ENCODE data around the gene BAIAP2L2. TPM values are rescaled to one million over a fixed set of nuclear protein-coding genes. Genes with fewer than 3 reads are reported as not detected.

The BAIAP2L2 gene
- total RNA-seq, 4 donors from 2014 or later: 0.59 to 1.7 TPM; not detected in 2

DNA sequence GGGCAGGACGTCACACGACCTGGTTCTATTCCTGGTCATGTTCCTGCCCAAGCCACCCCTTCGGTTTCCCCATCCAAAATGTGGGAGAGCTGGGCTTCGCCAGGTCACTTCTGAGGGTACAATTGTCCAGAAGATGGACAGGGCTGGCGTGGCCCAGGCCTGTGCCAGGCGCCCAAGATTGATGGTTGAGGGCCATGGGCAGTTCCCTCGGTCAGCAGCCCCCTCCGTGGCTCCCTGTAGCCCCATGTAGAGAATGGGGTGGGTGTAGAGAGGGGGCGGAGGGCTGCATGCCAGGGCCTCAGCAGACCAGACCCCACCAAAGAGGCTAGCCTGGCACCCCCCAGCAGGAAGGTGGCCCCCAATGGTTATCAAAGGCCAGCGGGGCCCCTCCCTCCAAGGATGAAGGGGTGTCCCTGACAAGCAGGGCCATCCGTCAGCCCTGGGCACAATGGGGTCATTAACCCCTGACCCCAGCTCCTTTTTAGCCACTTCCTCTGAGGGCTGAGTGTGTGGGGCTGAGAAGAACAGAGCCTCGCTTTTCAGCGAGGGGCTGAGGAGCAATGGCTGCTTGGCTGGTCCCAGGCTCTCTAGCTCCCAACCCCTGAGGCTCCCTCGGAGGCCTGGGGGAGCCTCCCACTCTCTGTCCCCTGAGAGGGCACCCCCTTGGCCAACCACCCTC is 64.3 kb downstream of the BAIAP2L2 start:
- Histone ChIP-seq H3K4me3 (no peak overlapping the region), H3K4me1 (no peaks in the 10 kb centered on the region), H3K9me3 (no peaks in the 10 kb centered on the region), H3K27me3 (no peaks in the 10 kb centered on the region), H3K27ac (no peak overlapping the region), H3K36me3 (no peaks in the 10 kb centered on the region)
- intact Hi-C loops (cut with DNase I; ENCODE audit: low total_unique reads): no loop called here
- no peak for TF ChIP-seq POLR2A (IDR thresholded peaks at IDR 0.05)
- TF ChIP-seq, protein P1, sequence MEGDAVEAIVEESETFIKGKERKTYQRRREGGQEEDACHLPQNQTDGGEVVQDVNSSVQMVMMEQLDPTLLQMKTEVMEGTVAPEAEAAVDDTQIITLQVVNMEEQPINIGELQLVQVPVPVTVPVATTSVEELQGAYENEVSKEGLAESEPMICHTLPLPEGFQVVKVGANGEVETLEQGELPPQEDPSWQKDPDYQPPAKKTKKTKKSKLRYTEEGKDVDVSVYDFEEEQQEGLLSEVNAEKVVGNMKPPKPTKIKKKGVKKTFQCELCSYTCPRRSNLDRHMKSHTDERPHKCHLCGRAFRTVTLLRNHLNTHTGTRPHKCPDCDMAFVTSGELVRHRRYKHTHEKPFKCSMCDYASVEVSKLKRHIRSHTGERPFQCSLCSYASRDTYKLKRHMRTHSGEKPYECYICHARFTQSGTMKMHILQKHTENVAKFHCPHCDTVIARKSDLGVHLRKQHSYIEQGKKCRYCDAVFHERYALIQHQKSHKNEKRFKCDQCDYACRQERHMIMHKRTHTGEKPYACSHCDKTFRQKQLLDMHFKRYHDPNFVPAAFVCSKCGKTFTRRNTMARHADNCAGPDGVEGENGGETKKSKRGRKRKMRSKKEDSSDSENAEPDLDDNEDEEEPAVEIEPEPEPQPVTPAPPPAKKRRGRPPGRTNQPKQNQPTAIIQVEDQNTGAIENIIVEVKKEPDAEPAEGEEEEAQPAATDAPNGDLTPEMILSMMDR (IDR thresholded peaks at IDR 0.05): no peak
- DNase-seq: no peak

- intact Hi-C loops (cut with DNase I; ENCODE audit: low total_unique reads): no loop called here
- H3K27me3 ChIP-seq: no peaks in the 10 kb centered on the region
- no peak overlapping the region for H3K4me3 ChIP-seq
- no peaks in the 10 kb centered on the region for H3K9me3 ChIP-seq
- H3K27ac ChIP-seq: no peak overlapping the region
- TF ChIP-seq, protein P1 (IDR thresholded peaks at IDR 0.05): no peak
- TF ChIP-seq POLR2A (IDR thresholded peaks at IDR 0.05): no peak
- H3K4me1 ChIP-seq: peaks cover 0 to 3% of the 10 kb centered on the region in 2 donors
- no peak for DNase-seq
- no peaks in the 10 kb centered on the region for H3K36me3 ChIP-seq
Measured at GRCh38 chr22:38043151-38044039, 67.1 kb downstream of the BAIAP2L2 start.

- no peaks in the 10 kb centered on the region for H3K36me3 ChIP-seq
- TF ChIP-seq, protein P1 (IDR thresholded peaks at IDR 0.05): no peak
- no peak for TF ChIP-seq POLR2A (IDR thresholded peaks at IDR 0.05)
- peaks cover 0 to 3% of the 10 kb centered on the region in 2 donors for H3K4me1 ChIP-seq
- no peaks in the 10 kb centered on the region for H3K9me3 ChIP-seq
- DNase-seq: no peak
- no peak overlapping the region for H3K4me3 ChIP-seq
- intact Hi-C loops (cut with DNase I; ENCODE audit: low total_unique reads): no loop called here
- no peaks in the 10 kb centered on the region for H3K27me3 ChIP-seq
- H3K27ac ChIP-seq: no peak overlapping the region
Measured at GRCh38 chr22:38042488-38042790, 68.0 kb downstream of the BAIAP2L2 start.

- Histone ChIP-seq H3K4me3 (no peak overlapping the region), H3K27ac (no peak overlapping the region), H3K27me3 (no peaks in the 10 kb centered on the region), H3K36me3 (no peaks in the 10 kb centered on the region), H3K4me1 (peaks cover 0 to 3% of the 10 kb centered on the region in 2 donors), H3K9me3 (no peaks in the 10 kb centered on the region)
- intact Hi-C loops (cut with DNase I; ENCODE audit: low total_unique reads): no loop called here
- DNase-seq: no peak
- TF ChIP-seq POLR2A (IDR thresholded peaks at IDR 0.05): no peak
- TF ChIP-seq, protein P1 (IDR thresholded peaks at IDR 0.05): no peak
Measured at GRCh38 chr22:38041760-38042487, 68.6 kb downstream of the BAIAP2L2 start.

All from uterus (tissue), 4 donors.